H9 (cell line): Measurements from ENCODE around the gene AP1B1. TPM values are rescaled to one million over a fixed set of nuclear protein-coding genes. Genes with fewer than 3 reads are reported as not detected.

Experiments
- DNase-seq: peaks from one replicate; pipeline ENCODE4 v3.0.0-alpha.2; 2017
- H2AFZ ChIP-seq: one replicate; pipeline ENCODE4 v1.6.1; 2013; ENCODE audit warnings: mild to moderate bottlenecking, low read length, control low read depth, moderate library complexity
- H2AK5ac ChIP-seq: 2 replicates; pipeline ENCODE4 v1.6.1; 2013; ENCODE audit warnings: low read length, control low read depth, mixed read lengths; ENCODE audit not compliant: insufficient read length
- H2BK120ac ChIP-seq: one replicate; pipeline ENCODE4 v1.6.1; 2013; ENCODE audit warnings: low read depth, mild to moderate bottlenecking, low read length, control low read depth, inconsistent platforms; ENCODE audit not compliant: poor library complexity, severe bottlenecking
- H2BK12ac ChIP-seq: 2 replicates; pipeline ENCODE4 v1.6.1; 2013; ENCODE audit warnings: low read length, control low read depth, mixed read lengths, low read depth; ENCODE audit not compliant: insufficient read length
- H2BK15ac ChIP-seq: 2 replicates; pipeline ENCODE4 v1.6.1; 2013; ENCODE audit warnings: low read depth, low read length, control low read depth
- H2BK20ac ChIP-seq: one replicate; pipeline ENCODE4 v1.6.1; 2013; ENCODE audit warnings: low read depth, mild to moderate bottlenecking, low read length, control low read depth, inconsistent platforms; ENCODE audit not compliant: poor library complexity, severe bottlenecking
- H2BK5ac ChIP-seq: 2 replicates; pipeline ENCODE4 v1.6.1; 2013; ENCODE audit warnings: low read length, control low read depth, mixed read lengths; ENCODE audit not compliant: insufficient read length
- H3K14ac ChIP-seq: 2 replicates; pipeline ENCODE4 v1.6.1; 2013; ENCODE audit warnings: low read length, control low read depth; ENCODE audit not compliant: insufficient read depth
- H3K18ac ChIP-seq: 2 replicates; pipeline ENCODE4 v1.6.1; 2013; ENCODE audit warnings: low read depth, mild to moderate bottlenecking, mixed read lengths, low read length, control low read depth; ENCODE audit not compliant: insufficient read length
- H3K23ac ChIP-seq: 2 replicates; pipeline ENCODE4 v1.6.1; 2013; ENCODE audit warnings: low read length, control low read depth, mixed read lengths, low read depth; ENCODE audit not compliant: insufficient read length
- H3K23me2 ChIP-seq: 2 replicates; pipeline ENCODE4 v1.6.1; 2013; ENCODE audit warnings: low read depth, mild to moderate bottlenecking, mixed read lengths, low read length, control low read depth; ENCODE audit not compliant: insufficient read length, poor library complexity, severe bottlenecking
- H3K27ac ChIP-seq: 2 replicates; pipeline ENCODE4 v1.5.1; 2013; ENCODE audit warnings: low read length, control low read depth, mixed read lengths, low read depth; ENCODE audit not compliant: insufficient read length
- H3K27me3 ChIP-seq: 2 replicates; pipeline ENCODE4 v1.6.1; 2013; ENCODE audit warnings: low read length, control low read depth, inconsistent platforms; ENCODE audit not compliant: insufficient read depth
- H3K4ac ChIP-seq: 2 replicates; pipeline ENCODE4 v1.6.1; 2013; ENCODE audit warnings: low read depth, mild to moderate bottlenecking, control low read depth, inconsistent platforms, low read length, moderate library complexity
- H3K4me1 ChIP-seq: 2 replicates; pipeline ENCODE4 v1.6.1; 2013; ENCODE audit warnings: low read length, control low read depth, inconsistent platforms; ENCODE audit not compliant: insufficient read depth
- H3K4me2 ChIP-seq: 2 replicates; pipeline ENCODE4 v1.6.1; 2013; ENCODE audit warnings: low read length, control low read depth, mixed read lengths; ENCODE audit not compliant: insufficient read length, insufficient read depth
- H3K56ac ChIP-seq: 2 replicates; pipeline ENCODE4 v1.6.1; 2013; ENCODE audit warnings: low read depth, mild to moderate bottlenecking, mixed read lengths, low read length, control low read depth; ENCODE audit not compliant: insufficient read length
- H3K79me1 ChIP-seq: 2 replicates; pipeline ENCODE4 v1.6.1; 2013; ENCODE audit warnings: low read depth, mild to moderate bottlenecking, moderate library complexity, low read length, control low read depth, inconsistent platforms; ENCODE audit not compliant: insufficient read depth, poor library complexity, severe bottlenecking
- H3K79me2 ChIP-seq: 2 replicates; pipeline ENCODE4 v1.6.1; 2013; ENCODE audit warnings: low read length, control low read depth, inconsistent platforms; ENCODE audit not compliant: insufficient read depth
- H3K9ac ChIP-seq: 2 replicates; pipeline ENCODE4 v1.6.1; 2013; ENCODE audit warnings: low read length, control low read depth, mixed read lengths; ENCODE audit not compliant: insufficient read length; ENCODE audit errors: extremely low read depth
- H3K9me3 ChIP-seq: one replicate; pipeline ENCODE4 v1.6.1; 2013; ENCODE audit warnings: low read depth, low read length, inconsistent platforms; ENCODE audit not compliant: control insufficient read depth
- H3T11ph ChIP-seq: one replicate; pipeline ENCODE4 v1.6.1; 2013; ENCODE audit warnings: mild to moderate bottlenecking, low read length, control low read depth, inconsistent platforms
- H4K20me1 ChIP-seq: one replicate; pipeline ENCODE4 v1.6.1; 2013; ENCODE audit not compliant: control insufficient read depth, insufficient read length, insufficient read depth
- H4K5ac ChIP-seq: 2 replicates; pipeline ENCODE4 v1.6.1; 2013; ENCODE audit warnings: low read depth, mild to moderate bottlenecking, mixed read lengths, low read length, control low read depth; ENCODE audit not compliant: insufficient read length
- H4K8ac ChIP-seq: replicated peaks from 2 replicates; pipeline ENCODE4 v1.6.1; 2013; ENCODE audit warnings: low read length, control low read depth, mixed read lengths, low read depth; ENCODE audit not compliant: insufficient read length
- H4K91ac ChIP-seq: 2 replicates; pipeline ENCODE4 v1.6.1; 2013; ENCODE audit warnings: low read depth, mild to moderate bottlenecking, moderate library complexity, mixed read lengths, low read length, control low read depth; ENCODE audit not compliant: insufficient read length
- H3K27ac Mint-ChIP-seq, 3 experiments: 2 replicates in 2 of 3; 3 replicates in 1 of 3; pipeline ENCODE4 v1.8.0; 2020 to 2021; ENCODE audit warnings: mixed read lengths in 3 of 3, mild to moderate bottlenecking in 1 of 3, moderate library complexity in 1 of 3
- H3K27me3 Mint-ChIP-seq: 2 replicates; pipeline ENCODE4 v1.8.0; 2021; ENCODE audit warnings: low read depth, mild to moderate bottlenecking, moderate library complexity, mixed read lengths
- H3K36me3 Mint-ChIP-seq, 3 experiments: 2 replicates in 2 of 3; 3 replicates in 1 of 3; pipeline ENCODE4 v1.8.0; 2020 to 2021; ENCODE audit warnings: low read depth in 3 of 3, mixed read lengths in 3 of 3; ENCODE audit not compliant: insufficient read depth in 1 of 3
- H3K4me1 Mint-ChIP-seq, 2 experiments: 2 replicates each; pipeline ENCODE4 v1.8.0; 2020; ENCODE audit warnings: mixed read lengths in 2 of 2
- H3K4me3 Mint-ChIP-seq, 2 experiments: 2 replicates in 1 of 2; 3 replicates in 1 of 2; pipeline ENCODE4 v1.8.0; 2020 to 2021; ENCODE audit warnings: mild to moderate bottlenecking in 2 of 2, mixed read lengths in 2 of 2, moderate library complexity in 1 of 2
- H3K9me3 Mint-ChIP-seq, 2 experiments: 2 replicates in 1 of 2; 3 replicates in 1 of 2; pipeline ENCODE4 v1.8.0; 2020; ENCODE audit warnings: mild to moderate bottlenecking in 2 of 2, mixed read lengths in 2 of 2, moderate library complexity in 1 of 2
- CTCF ChIP-seq: fragments of 200-600 bp; sonication (generic); conservative IDR thresholded peaks from 3 replicates; pipeline ENCODE4 v1.8.0; 2021; ENCODE audit warnings: antibody characterized with exemption, mild to moderate bottlenecking
- WGBS: extraction: QIAGEN DNeasy Blood & Tissue Kit; methylation state at CpG from one replicate; pipeline ENCODE4 v1.1.7; 2013; ENCODE audit warnings: missing lambda C conversion rate, low lambda C conversion rate, mixed read lengths; ENCODE audit not compliant: insufficient read length; ENCODE audit errors: extremely low coverage; 5-methylcytosine and 5-hydroxymethylcytosine counted together
- total RNA-seq: library from RNA; stranded (reverse); gene quantifications from 2 replicates; pipeline ENCODE4 v1.2.1, GENCODE V29; 2021

AP1B1 gene
- total RNA-seq, 1 experiment from 2014 or later, result 64.0 TPM

DNA sequence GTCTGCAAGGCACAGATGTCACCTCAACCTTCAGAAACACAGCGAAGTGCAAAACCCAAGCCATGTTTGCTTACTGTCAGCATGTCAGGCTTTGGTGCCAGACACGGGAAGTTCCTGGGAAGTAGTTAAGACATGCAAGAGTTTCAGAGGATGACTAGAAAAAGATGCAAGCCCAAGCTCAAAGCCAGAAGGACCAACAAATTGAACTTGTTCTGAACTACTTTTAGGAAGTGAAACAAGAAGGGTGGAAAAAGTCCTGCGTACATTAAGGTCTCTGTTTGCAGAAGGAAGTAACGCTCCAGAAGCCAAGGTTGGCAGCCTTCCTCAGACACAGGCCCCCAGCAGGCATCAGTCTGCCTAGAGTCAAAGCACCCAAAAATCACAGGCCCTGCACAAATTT is 2.6 kb downstream of the AP1B1 start:
- Histone ChIP-seq H4K91ac (no peak overlapping the region), H3T11ph (no peak overlapping the region), H4K8ac (no peak overlapping the region), H2BK20ac (no peak overlapping the region), H2BK5ac (no peak overlapping the region), H3K79me2 (peaks cover 2% of the 10 kb centered on the region), H3K4me2 (no peak overlapping the region), H3K27me3 (no peaks in the 10 kb centered on the region), H3K23me2 (peaks cover 7% of the 10 kb centered on the region), H4K5ac (no peak overlapping the region), H3K79me1 (no peaks in the 10 kb centered on the region), H3K23ac (no peak overlapping the region), H2AFZ (no peak overlapping the region), H2BK15ac (no peak overlapping the region), H2AK5ac (no peak overlapping the region), H3K18ac (no peak overlapping the region), H3K27ac (no peak overlapping the region), H2BK120ac (no peak overlapping the region), H2BK12ac (no peak overlapping the region), H3K4me1 (no peaks in the 10 kb centered on the region), H3K4ac (no peak overlapping the region), H3K9me3 (no peaks in the 10 kb centered on the region), H3K14ac (no peak overlapping the region), H3K9ac (no peak overlapping the region), H4K20me1 (no peaks in the 10 kb centered on the region), H3K56ac (no peak overlapping the region)
- no CpG with 5 or more reads among the region's 4 CpGs for WGBS
- DNase-seq, result no peak
- Mint-ChIP-seq H3K9me3 (no peaks in the 10 kb centered on the region), H3K36me3 (peaks cover 0 to 5% (median 2%) of the 10 kb centered on the region in 3 experiments; a peak in 4 of 7 replicates), H3K4me1 (peaks cover 7 to 11% of the 10 kb centered on the region in 2 experiments), H3K27ac (peak overlapping the region in 1 of 3 experiments; percentile 27; a peak in 1 of 7 replicates), H3K4me3 (no peak overlapping the region), H3K27me3 (no peaks in the 10 kb centered on the region)
- TF ChIP-seq CTCF, result no peak
